NCI-H1930 (cell line): ENCODE data around the gene SPATA16.
"Not testable (repeated sequence)": the region's sequence is repeated elsewhere in the genome, so short reads cannot be mapped to it uniquely, and the experiment has no call there.

Experiments
- DNase-seq, 2 experiments: peaks; one replicate each; lab custom pipeline; 2025; lab: John Stamatoyannopoulos, UW

Gene SPATA16

DNA sequence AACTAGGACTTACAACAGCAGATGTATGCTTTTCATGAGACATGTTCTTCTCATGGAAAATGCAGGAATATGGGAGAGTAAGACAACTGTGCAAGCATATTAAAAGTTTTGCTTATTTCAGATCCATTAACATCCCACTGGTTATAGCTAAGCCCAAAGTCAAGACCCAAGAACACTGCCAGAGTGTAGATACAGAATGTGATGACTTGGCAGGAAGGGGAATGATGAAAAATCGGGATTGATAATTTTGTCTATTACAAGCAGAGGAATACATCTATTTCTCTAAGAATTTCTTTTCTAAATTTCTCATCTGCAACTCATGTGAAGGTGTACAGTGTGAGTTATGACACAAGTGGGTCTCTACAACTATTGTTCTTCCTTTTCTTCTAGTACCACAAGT is 76.4 kb downstream of the SPATA16 start:
- DNase-seq, result no peak

DNA sequence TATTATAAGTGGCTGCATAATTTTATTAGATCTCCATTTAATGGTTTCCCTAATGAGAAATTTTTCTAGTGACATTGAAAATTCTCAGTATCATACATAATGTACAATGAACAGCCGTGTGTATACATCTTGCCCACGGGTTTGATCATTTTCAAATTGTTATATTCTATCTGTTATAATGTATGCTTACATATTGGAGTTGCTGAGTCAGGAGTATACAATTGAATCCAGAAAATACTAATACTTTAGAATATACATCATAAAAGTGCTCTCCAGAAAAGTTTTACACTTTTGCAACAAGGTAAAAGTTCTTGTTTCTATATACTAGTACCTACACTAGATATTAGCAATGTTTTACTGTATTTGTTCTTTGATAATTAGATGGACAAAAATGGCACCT is 82.8 kb downstream of the SPATA16 start:
- DNase-seq, result no peak

DNA sequence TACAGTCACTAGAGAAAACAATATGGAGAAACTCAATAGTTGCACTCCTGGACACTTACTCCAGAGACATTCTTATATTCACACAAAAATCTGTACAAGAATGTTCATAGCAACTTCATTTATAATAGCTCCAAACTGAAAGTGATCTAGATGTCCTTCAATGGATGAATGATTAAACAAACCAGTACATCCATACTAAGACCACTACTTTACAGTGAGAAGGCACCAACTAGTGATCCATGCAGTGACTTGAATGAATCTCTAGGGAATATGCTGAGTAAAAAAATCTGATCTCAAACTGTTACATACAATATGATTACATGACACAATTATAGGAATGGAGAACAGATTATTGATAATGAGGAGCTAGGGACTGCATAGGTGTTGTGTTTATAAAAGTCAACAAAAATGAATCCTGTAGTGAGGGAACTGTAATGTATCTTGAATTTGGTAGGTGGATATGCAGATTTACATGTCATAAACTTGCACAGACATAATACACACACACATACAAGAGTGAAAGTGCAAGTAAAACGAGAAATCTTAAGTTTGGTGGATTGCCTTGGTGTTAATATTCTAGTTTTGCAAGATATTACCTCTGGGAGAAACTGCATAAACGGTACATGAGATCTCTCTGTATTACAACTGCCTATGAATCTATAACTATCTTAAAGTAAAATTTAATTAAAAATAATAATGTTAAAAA is 85.7 kb downstream of the SPATA16 start:
- DNase-seq, result no peak

DNA sequence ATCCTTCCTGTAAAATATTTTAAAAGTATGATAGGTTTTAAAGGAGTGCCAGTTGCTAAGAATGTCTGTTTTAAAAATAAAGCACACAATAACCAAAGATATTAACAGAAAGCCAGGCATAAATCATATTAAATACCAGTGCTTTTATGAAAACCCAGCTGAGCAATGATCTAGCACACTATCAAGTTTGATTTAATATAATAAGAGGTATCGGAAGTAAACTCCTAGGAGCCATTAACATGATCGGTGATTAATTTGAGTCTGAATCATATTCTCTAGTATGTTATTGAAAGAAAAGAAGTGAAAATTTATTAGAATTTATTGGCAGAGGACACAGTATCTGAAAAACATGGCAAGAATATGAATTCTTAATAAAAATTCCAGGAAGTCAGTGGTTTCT is 91.7 kb downstream of the SPATA16 start:
- no peak for DNase-seq

DNA sequence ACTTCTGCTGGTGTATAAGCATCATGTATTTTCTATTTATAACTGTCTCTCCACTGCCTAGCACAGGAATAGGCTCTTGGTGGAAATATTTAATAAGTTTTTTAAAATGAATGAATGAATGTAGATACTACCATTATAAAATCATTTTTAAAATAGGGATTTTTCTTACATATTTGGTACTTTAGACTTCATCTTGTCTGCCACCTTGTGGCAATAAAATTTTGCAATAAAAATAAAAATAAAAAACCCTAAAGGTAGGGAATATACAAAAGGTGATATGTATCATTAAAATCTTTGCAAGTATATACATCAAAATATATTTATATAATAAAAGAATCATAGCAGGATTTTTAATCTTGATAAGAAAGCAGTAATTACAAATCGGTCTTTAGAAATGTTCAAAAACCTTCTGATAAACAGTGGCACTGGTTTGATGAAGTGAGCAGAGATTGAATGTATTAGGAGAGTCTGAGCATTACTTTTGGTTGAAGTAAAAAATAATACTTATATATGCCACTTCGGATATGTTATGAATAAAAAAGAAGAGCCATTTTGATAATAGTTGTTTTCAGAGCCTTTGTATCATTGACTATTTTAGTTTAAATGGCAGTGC is 95.2 kb downstream of the SPATA16 start:
- DNase-seq, result no peak

DNA sequence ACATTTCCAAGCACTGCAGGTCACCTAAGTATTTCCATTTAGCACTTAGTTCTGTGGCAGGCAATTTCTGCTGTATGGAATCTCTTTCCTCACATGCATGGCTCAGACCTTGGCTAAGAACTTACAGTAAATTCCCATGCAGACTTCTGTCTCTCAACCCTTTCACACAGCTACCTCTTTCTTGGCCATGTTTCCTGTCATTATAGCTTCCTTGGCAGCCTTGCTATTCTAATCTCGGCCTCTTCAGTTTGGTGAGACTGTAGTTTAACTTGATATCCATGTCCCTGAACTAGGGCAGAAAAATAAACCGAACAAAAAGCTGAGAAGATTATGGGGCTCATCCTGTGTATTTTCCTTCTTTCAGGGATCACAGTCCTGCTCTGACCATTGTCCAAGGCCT is 96.0 kb downstream of the SPATA16 start:
- no peak for DNase-seq

DNA sequence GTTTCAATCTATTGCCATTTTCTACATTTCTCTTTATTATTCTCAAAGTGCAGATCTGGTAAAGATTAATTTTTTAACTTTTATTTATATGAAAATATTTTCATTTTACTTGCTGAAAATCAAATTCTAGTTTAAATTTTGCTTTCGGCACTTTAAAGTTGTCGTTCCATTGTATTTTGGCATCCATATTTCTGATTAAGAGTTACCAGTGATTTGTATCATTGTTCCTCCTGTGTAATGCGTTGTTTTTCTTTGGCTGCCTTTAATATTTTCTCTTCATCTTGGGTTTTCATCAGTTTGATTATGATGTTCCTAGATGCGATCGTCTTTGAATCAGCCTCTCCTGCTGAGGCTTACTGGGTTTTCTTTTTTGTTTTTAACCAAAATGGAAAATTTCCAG is 97.3 kb downstream of the SPATA16 start:
- no peak for DNase-seq

DNA sequence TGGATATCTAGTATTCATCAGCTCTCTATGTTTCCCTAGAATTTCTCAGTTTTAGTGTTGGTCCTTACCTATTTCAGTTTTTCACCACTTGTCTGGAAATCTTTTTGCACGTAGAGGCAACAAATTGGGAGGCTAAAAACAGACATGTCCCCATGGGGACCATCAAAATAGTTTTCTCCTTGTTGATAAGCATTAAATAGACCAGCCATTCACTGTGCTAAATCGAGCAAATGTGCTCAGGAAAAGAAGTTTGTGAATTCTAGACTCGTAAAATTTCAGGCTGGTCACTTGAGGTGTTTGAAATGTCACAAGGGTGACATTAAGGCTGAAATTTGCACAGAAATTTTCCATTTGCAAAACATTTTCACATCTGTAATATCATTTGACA is 102.6 kb downstream of the SPATA16 start:
- DNase-seq, result no peak

DNA sequence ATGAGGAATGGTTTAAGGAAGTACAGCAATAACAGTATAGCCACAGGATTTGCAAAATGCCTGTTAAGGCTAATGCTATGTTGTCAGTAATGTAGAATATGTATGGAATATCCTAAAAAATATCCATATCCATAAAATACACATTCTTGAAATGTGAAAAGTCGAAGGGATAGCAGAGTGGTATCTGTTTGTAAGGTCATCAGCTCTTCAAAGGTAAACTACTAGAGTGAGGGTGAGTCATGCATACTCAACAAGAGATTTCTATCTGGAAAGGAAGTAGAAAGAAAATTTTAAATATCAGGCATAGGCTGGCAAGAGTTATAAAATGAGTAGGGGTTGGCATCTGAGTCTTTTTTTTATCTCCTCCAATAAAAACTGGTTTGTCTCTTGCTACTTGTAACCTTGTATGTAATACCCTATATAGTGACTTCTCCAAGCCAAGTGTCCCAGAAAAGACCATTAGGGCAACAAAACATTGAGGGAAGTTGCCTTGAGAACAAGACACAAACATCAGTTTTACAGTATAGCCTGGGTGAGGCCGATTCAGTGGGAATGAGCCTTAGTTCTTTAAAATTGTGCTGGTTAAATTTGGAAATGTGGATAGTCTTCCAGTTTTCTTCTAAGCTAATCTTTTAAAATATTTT is 103.1 kb downstream of the SPATA16 start:
- no peak for DNase-seq

DNA sequence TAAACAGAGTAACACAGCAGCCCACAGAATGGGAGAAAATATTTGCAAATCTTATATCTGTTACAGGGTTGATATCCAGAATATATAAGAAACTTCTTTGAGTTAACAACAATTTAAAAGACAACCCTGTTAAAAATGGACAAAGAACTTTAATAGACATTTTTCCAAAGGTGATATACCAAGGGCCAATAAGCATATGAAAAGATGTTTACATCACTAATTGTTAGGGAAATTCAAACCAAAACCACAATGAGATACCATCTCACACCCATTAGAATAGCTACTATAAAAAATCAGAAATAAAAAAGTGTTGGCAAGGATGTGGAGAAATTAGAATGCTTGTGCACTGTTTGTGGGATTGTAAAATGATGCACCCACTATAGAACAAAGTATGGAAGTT is 110.8 kb downstream of the SPATA16 start:
- DNase-seq, result no peak

DNA sequence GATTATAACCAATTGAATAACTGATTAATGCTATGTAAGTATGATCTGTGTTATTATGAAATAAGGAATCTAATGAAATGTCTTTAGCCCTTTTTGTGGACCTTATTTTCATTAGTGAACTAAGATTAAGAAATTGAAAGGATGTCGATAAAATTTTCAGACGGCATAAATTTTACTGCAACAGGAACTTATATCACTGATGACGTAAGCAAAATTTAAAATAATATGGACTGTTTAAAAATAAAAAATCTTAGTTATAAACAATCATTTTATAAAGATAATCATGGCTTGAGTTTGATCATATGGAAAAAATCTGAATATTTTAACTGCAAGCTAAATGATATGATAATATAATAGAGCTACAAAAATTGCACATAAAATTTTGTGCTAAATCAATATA is 112.7 kb downstream of the SPATA16 start:
- DNase-seq, result no peak

DNA sequence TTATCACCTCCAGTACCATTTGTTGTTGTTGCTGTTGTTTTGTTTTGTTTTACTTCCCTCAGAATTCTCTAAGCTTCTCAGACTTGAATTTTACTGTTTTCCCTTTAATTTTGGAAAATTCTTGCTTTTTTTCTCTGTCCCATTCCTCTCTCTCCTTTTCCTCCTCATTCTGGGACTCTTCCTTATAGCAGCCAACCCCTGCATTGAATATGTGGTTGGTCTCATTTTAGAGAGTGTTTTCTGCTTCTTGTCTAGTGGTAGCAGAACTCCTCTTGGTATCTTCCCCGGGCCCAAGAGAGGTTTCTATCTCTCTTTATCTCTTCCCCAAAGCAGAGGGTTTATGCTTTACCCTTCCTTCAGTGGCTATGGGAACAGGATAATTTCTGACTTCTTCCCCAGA is 113.6 kb downstream of the SPATA16 start:
- DNase-seq, result no peak

DNA sequence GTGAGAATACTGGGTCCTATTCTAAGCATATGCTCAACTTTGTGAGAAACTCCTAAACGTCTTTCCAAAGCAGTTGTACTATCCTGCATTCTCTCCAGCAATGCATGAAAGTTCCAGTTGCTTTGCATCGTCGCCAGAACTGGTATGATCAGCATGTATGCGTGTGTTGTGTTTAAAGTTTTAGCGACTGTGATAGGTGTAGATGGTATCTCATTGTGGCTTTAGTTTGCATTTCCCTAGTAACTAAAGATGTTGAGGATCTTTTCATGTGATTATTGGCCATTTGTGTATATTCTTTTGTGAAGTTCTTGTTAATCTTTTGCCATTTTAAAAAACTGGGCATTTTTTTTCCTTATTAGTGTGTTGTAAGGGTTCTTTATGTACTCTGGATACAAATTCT is 115.1 kb downstream of the SPATA16 start:
- no peak for DNase-seq

DNA sequence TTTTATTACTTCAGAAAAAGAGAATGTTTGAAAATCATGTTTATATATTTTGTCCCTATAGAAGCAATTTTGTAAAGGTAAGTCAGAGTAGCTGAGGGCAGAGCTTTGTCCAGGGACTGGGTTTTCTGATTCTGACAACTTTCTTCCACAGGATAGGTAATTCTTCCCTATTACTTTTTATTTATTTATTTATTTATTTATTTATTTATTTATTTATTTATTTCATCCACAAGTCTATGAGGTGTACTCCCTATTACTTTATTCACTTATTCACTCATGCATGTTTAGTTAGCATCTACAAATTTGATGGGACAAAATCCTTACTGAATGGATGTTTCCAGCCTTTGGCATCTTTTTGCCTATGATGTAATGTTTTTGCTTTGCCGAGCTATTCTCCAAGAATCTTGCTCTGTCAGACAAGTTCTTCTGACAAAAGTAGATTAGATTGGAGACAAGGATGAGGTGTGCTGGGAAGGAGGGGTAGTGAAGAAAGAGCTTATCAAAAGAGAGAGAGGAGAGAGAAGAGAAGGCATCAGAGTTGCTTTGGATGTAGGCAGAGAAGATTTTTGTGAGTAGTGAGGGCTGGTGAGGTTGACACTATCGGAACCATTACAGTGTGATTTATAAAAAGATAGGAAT is 119.4 kb downstream of the SPATA16 start:
- DNase-seq, result no peak

DNA sequence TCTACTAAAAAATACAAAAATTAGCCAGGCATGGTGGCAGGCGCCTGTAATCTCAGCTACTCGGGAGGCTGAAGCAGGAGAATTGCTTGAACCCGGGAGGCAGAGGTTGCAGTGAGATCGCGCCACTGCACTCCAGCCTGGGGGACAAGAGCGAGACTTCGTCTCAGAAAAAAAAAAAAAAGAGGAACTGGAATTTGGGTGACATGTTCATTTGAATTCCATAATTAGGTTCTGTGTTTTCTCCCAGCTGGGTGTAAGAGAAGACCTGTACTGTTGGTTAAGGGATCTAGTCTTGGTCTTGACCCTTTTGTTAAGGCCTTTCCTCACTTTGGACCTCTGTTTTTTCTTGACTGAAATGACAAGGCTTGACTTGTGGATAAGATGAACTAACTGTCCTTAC is 120.9 kb downstream of the SPATA16 start:
- not testable (repeated sequence) for DNase-seq

DNA sequence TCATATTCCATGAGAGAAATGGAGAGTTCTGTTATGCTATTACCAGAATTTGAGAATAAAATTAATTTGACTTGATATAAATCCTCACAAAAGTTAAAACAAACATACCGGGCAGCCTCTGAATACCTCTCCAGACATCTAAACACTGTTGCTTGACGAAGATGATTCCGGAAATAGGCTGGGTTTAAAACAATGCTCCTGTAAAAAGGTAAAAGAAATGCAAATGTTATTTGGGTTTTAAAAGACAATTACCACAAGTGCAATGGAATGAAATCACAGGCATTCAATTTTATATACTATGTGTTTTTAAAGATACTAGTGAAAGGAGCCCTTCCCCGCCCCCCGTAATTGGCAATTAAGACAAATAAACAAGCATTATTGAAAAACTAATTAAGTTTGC is 121.7 kb downstream of the SPATA16 start:
- no peak for DNase-seq

DNA sequence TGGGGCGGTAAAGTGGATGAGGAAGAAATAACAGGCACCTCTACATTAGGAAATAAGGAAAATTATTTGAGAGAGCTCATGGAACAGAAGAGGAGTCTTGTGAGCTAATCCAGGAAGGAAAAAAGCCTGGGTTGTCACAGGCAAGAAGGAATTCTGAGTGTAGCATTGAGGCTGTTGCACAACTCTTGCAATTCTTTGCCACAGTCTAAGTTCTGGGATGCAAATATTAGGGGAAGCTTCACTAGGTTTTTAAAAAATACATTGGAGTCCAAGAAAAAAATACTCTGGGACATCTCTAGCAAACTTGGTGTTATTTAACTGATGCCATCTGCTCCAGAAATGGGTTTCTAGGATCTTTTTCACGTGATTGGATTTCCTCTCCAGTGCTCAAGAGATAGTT is 122.3 kb downstream of the SPATA16 start:
- DNase-seq, result no peak

DNA sequence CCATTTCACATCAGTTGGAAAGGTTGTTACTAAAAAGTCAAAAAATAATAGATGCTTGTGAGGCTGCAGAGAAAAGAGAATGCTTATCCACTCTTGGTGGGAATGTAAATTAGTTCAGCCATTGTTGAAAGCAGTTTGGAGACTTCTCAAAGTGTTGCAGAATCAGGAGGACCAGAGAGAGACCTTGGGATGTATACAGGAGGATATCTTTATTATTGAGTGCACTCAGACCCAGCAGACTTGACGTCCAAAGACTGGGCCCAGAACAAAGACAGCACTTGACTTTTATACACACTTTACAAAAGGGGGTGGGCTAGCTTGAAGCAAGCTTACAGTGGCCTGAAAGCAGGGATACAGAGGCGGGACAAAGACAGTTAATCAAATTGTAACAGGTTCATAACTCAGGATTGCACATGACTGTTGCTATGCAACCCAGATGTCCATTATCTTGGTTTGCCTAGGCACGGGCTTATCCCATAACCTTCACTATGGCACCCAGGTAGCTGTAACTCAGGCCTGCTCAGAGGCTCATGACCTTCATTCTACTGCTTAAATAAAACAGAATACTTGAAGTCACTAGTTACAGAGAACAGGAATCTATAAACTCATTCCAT is 127.7 kb downstream of the SPATA16 start:
- no peak for DNase-seq

DNA sequence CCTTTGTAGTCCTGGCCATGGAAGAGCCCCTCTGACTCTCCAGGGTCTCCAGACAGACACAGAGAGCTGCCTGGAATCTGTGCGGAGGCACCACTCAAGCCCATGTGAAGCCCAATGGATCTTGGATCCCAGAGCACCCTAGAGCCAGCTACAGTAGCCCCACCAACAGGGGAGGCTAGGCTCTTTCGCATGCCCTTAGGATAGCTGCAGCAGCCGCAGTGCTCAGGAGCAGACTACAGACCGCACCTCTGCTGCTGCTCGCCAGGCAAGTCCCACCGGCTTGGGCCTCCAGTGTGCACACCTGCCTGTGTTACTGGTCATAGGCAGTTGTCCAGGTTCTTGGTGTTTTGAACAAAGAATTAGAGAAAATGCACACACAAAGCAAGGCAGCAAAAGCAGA is 131.6 kb downstream of the SPATA16 start:
- DNase-seq, result no peak

DNA sequence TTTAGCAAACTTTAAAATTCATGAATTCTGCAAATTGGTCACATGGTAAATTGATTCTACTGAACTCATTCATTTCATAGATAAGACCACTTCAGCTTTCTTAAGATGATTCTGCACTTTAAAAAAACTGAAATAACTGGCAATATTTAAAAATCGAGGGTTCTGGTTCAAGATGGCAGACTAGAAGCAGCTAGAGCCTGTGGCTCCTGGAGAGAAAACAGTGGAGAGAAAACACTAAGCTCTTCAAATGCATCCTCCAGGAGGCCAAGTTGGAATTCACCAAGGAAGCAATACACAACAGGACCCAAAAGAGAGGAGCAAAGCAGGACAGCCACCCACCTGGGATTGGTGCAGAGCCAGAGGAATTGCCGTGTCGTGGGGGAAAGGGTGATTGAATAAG is 132.1 kb downstream of the SPATA16 start:
- no peak for DNase-seq

DNA sequence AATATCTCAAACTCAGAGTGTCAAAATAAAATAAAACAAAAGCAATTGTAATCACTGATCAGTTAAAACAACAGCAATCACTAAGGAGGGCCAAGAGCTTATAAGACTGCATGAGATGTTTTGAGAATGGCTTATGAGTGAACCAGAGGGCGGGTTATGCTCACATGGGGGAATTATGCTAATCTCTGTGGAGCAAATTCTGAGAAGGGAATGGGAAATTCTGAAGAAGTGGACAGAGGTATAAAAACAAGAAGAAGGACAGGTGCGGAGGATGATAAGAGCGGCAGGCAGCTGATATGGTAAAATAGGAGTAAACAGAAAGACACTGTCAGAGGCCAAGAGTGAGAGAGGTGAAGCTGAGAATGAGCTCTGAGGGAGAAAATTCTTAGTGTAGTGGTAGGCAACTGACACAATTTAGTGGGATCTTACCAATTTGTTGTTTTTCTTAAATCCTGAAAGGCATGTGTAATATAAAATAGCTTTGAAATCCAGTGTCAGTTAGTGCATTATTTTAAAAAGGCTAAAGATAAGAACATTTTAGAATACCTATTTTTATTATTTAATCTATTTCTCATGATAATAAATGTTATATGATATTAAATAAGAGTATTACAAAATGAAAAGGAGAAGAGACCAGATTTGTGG is 133.8 kb downstream of the SPATA16 start:
- no peak for DNase-seq

DNA sequence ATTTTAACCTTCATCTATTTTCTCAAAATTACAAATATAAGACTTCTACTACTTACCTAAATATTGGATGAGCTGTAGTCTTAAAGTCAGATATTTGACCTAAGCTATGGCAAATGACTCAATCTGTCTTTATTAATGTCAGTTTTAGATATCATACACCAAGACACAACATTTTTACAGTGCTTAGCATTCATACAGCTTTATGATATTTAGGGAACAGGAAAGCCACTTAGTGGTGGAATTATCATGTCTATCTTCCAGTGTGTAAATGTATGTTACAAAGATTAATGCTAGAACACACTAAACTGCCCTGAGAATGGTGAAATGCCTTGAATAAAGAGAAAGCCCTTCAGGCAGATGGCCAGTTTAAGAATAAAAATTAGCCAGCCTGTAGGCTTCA is 135.0 kb downstream of the SPATA16 start:
- DNase-seq, result no peak
